Activated B cell treated with CpG ODN at 0.5 μM for 24 hours (primary cell): ENCODE measurements around the gene RABGAP1L. TPM values are rescaled to one million over a fixed set of nuclear protein-coding genes. Genes with fewer than 3 reads are reported as not detected.

ENCODE experiments used
- ATAC-seq: fragments of 200-7000 bp; cut with Tn5 transposase; one replicate; pipeline ENCODE4 v1.10.0; 2021; ENCODE audit warnings: low read depth, mild to moderate bottlenecking, moderate library complexity
- CTCF ChIA-PET: fragments of 350-600 bp; sonication (Branson Sonifier 250); formaldehyde crosslinking; loops from one replicate; lab custom pipeline; 2021; ENCODE audit warnings: antibody characterized with exemption; lab: Charles Lee
- POLR2A ChIA-PET: fragments of 350-600 bp; sonication (Branson Sonifier 250); formaldehyde crosslinking; loops from one replicate; lab custom pipeline; 2021; ENCODE audit warnings: antibody characterized with exemption; lab: Charles Lee
- DNase-seq: peaks from one replicate; pipeline ENCODE4 v3.0.0; 2022
- H3K27ac Mint-ChIP-seq: one replicate; pipeline ENCODE4 v1.8.0; 2020; ENCODE audit warnings: mixed read lengths
- H3K27me3 Mint-ChIP-seq: one replicate; pipeline ENCODE4 v1.8.0; 2021; ENCODE audit warnings: mixed read lengths
- H3K36me3 Mint-ChIP-seq: one replicate; pipeline ENCODE4 v1.8.0; 2021; ENCODE audit warnings: low read depth, mixed read lengths
- H3K4me1 Mint-ChIP-seq: one replicate; pipeline ENCODE4 v1.8.0; 2021; ENCODE audit warnings: mixed read lengths
- H3K4me3 Mint-ChIP-seq: one replicate; pipeline ENCODE4 v1.8.0; 2020; ENCODE audit warnings: mild to moderate bottlenecking, mixed read lengths
- H3K9me3 Mint-ChIP-seq: one replicate; pipeline ENCODE4 v1.8.0; 2020; ENCODE audit warnings: mixed read lengths
- CTCF ChIP-seq: fragments of 200-600 bp; IDR thresholded peaks from one replicate; pipeline ENCODE4 v1.8.0; 2022; ENCODE audit warnings: antibody characterized with exemption, mild to moderate bottlenecking
- intact Hi-C: fragments of 100-400 bp; cut with micrococcal nuclease; formaldehyde crosslinking; loops from one replicate; pipeline ENCODE4 v1.15.1; 2024
- total RNA-seq: library from RNA; stranded (reverse); gene quantifications from 2 replicates; pipeline ENCODE4 v1.2.3, GENCODE V29; 2022

RABGAP1L gene
- total RNA-seq, 1 donor from 2014 or later: 126 TPM

- Mint-ChIP-seq H3K4me1 (peaks cover 52% of the 10 kb centered on the region), H3K27me3 (no peaks in the 10 kb centered on the region), H3K36me3 (peaks cover 6% of the 10 kb centered on the region), H3K9me3 (no peaks in the 10 kb centered on the region), H3K27ac (no peak overlapping the region), H3K4me3 (no peak overlapping the region)
- ATAC-seq: no peak
- intact Hi-C loops: loop anchor here (1.0 kb wide), 1 partner anchor 10 kb away; no protein-coding TSS in a partner anchor
- ChIA-PET POLR2A (interaction anchor here (0.6 to 3.5 kb wide), 4 partner anchors 9 to 1066 kb away, joined by 3 to 24 read pairs (median 5); partner anchors contain the start of gene CACYBP), CTCF (interaction anchor here (1.1 kb wide), 1 partner anchor 20 kb away, joined by 4 read pairs; no protein-coding TSS in a partner anchor)
- DNase-seq: no peak
- no peak for TF ChIP-seq CTCF
These were observed 804.3 kb downstream of the RABGAP1L start for GRCh38 chr1:174963529-174964125.

GRCh38 chr1:174964261-174964971 is 805.1 kb downstream of the RABGAP1L start:
- no peaks in the 10 kb centered on the region for H3K9me3 Mint-ChIP-seq
- peaks cover 4% of the 10 kb centered on the region for H3K36me3 Mint-ChIP-seq
- H3K4me1 Mint-ChIP-seq: peaks cover 60% of the 10 kb centered on the region
- intact Hi-C loops: loop anchor here (1.0 kb wide), 1 partner anchor 11 kb away; no protein-coding TSS in a partner anchor
- peak overlapping the region; percentile 69 for H3K4me3 Mint-ChIP-seq
- no peak for TF ChIP-seq CTCF
- H3K27ac Mint-ChIP-seq: peak overlapping the region; percentile 67
- ATAC-seq (peak; percentile 65), DNase-seq (no peak)
- no peaks in the 10 kb centered on the region for H3K27me3 Mint-ChIP-seq
- ChIA-PET CTCF (interaction anchor here (1.1 kb wide), 1 partner anchor 19 kb away, joined by 4 read pairs; no protein-coding TSS in a partner anchor), POLR2A (interaction anchor here (0.6 to 3.5 kb wide), 4 partner anchors 10 to 1066 kb away, joined by 3 to 24 read pairs (median 5); partner anchors contain the start of gene CACYBP)

- no peaks in the 10 kb centered on the region for H3K27me3 Mint-ChIP-seq
- H3K9me3 Mint-ChIP-seq: no peaks in the 10 kb centered on the region
- ATAC-seq (no peak), DNase-seq (no peak)
- peaks cover 65% of the 10 kb centered on the region for H3K4me1 Mint-ChIP-seq
- peak overlapping the region; percentile 69 for H3K4me3 Mint-ChIP-seq
- H3K36me3 Mint-ChIP-seq: peaks cover 9% of the 10 kb centered on the region
- H3K27ac Mint-ChIP-seq: peak overlapping the region; percentile 67
- intact Hi-C loops: loop anchor here (1.0 kb wide), 1 partner anchor 12 kb away; no protein-coding TSS in a partner anchor
- ChIA-PET CTCF (interaction anchor here (1.1 kb wide), 1 partner anchor 18 kb away, joined by 4 read pairs; no protein-coding TSS in a partner anchor), POLR2A (interaction anchor here (1.2 to 3.5 kb wide), 2 partner anchors 11 to 34 kb away, joined by 5 to 24 read pairs; partner anchors contain the start of gene CACYBP)
- TF ChIP-seq CTCF: no peak
These were observed 805.6 kb downstream of the RABGAP1L start for GRCh38 chr1:174964972-174965361.

GRCh38 chr1:174965362-174966007 is 806.2 kb downstream of the RABGAP1L start:
- Mint-ChIP-seq H3K27me3 (no peaks in the 10 kb centered on the region), H3K9me3 (no peaks in the 10 kb centered on the region), H3K4me1 (peaks cover 66% of the 10 kb centered on the region), H3K27ac (peak overlapping the region; percentile 67), H3K4me3 (peak overlapping the region; percentile 69), H3K36me3 (peaks cover 12% of the 10 kb centered on the region)
- TF ChIP-seq CTCF: no peak
- ATAC-seq (no peak), DNase-seq (no peak)
- CTCF ChIA-PET: interaction anchor here (0.6 to 0.9 kb wide), 3 partner anchors 12 to 33 kb away, joined by 3 read pairs; no protein-coding TSS in a partner anchor
- intact Hi-C loops: no loop called here
- POLR2A ChIA-PET: interaction anchor here (0.5 to 3.5 kb wide), 3 partner anchors 12 to 59 kb away, joined by 3 to 24 read pairs (median 5); partner anchors contain the start of gene CACYBP
